IMR-90 (cell line): ENCODE data around the gene PPP6R3. TPM values are rescaled to one million over a fixed set of nuclear protein-coding genes. Genes with fewer than 3 reads are reported as not detected.

Source experiments
- ATAC-seq: fragments of 200-7000 bp; cut with Tn5 transposase; 2 replicates; pipeline ENCODE4 v1.9.1; 2020; ENCODE audit warnings: low read depth, mild to moderate bottlenecking, moderate library complexity
- BruUV-seq: library from RNA; stranded (reverse); fragments of 400-500 nt; replicated peaks from 2 replicates; lab custom pipeline; 2021; lab: Mats Ljungman, UMichigan
- CTCF ChIA-PET: fragments of 300-600 bp; formaldehyde crosslinking; extraction: SDS; loops from one replicate; lab custom pipeline; 2021; ENCODE audit warnings: antibody characterized with exemption; lab: Yijun Ruan, JAX
- POLR2A ChIA-PET: fragments of 300-600 bp; sonication (Branson Sonifier 250); formaldehyde crosslinking; loops from one replicate; lab custom pipeline; 2022; ENCODE audit warnings: antibody characterized with exemption; ENCODE audit not compliant: unreplicated experiment; lab: Charles Lee
- DNase-seq: peaks from one replicate; pipeline ENCODE4 v3.0.0; 2013
- H2AFZ ChIP-seq: replicated peaks from 2 replicates; pipeline ENCODE3; 2013; ENCODE audit warnings: low read length, mild to moderate bottlenecking; ENCODE audit not compliant: poor library complexity
- H2AK5ac ChIP-seq: 2 replicates; pipeline ENCODE4 v1.6.1; 2013; ENCODE audit warnings: low read depth, low read length, inconsistent platforms
- H2AK9ac ChIP-seq: replicated peaks from 2 replicates; pipeline ENCODE3; 2013; ENCODE audit warnings: mild to moderate bottlenecking, low read depth, low read length, moderate library complexity; ENCODE audit not compliant: poor library complexity
- H2BK120ac ChIP-seq: 2 replicates; pipeline ENCODE4 v1.6.1; 2013; ENCODE audit warnings: low read depth, low read length, inconsistent platforms
- H2BK15ac ChIP-seq: 3 replicates; pipeline ENCODE4 v1.6.1; 2013; ENCODE audit warnings: low read depth, low read length, inconsistent platforms
- H2BK20ac ChIP-seq: 2 replicates; pipeline ENCODE4 v1.6.1; 2013; ENCODE audit warnings: low read depth, mild to moderate bottlenecking, inconsistent platforms, low read length, moderate library complexity
- H2BK5ac ChIP-seq: 2 replicates; pipeline ENCODE4 v1.6.1; 2013; ENCODE audit warnings: mild to moderate bottlenecking, low read depth, low read length, inconsistent platforms; ENCODE audit not compliant: poor library complexity, severe bottlenecking
- H3K14ac ChIP-seq: replicated peaks from 2 replicates; pipeline ENCODE4 v1.6.1; 2013; ENCODE audit warnings: low read depth, low read length, inconsistent platforms
- H3K18ac ChIP-seq: 2 replicates; pipeline ENCODE4 v1.6.1; 2013; ENCODE audit warnings: low read depth, low read length, control low read depth
- H3K23ac ChIP-seq: 2 replicates; pipeline ENCODE4 v1.6.1; 2013; ENCODE audit warnings: low read depth, low read length, inconsistent platforms
- H3K27ac ChIP-seq: 2 replicates; pipeline ENCODE4 v1.5.1; 2013; ENCODE audit warnings: mild to moderate bottlenecking, control low read depth, low read length; ENCODE audit not compliant: insufficient read depth
- H3K27me3 ChIP-seq: 2 replicates; pipeline ENCODE4 v1.6.1; 2013; ENCODE audit warnings: low read length; ENCODE audit not compliant: control insufficient read depth, insufficient read depth
- H3K36me3 ChIP-seq: 2 replicates; pipeline ENCODE4 v1.6.1; 2013; ENCODE audit warnings: low read length, mixed read lengths; ENCODE audit not compliant: control insufficient read depth, insufficient read depth
- H3K4ac ChIP-seq: 2 replicates; pipeline ENCODE4 v1.6.1; 2013; ENCODE audit warnings: low read depth, low read length, inconsistent platforms
- H3K4me1 ChIP-seq: 2 replicates; pipeline ENCODE4 v1.6.1; 2013; ENCODE audit warnings: low read length, mixed read lengths; ENCODE audit not compliant: control insufficient read depth, insufficient read depth
- H3K4me2 ChIP-seq: 2 replicates; pipeline ENCODE4 v1.6.1; 2013; ENCODE audit warnings: low read depth, mild to moderate bottlenecking, control low read depth, low read length, moderate library complexity
- H3K4me3 ChIP-seq: 2 replicates; pipeline ENCODE4 v1.5.1; 2013; ENCODE audit warnings: low read depth, mild to moderate bottlenecking, control low read depth, low read length, moderate library complexity; ENCODE audit not compliant: insufficient read depth
- H3K56ac ChIP-seq: 2 replicates; pipeline ENCODE4 v1.6.1; 2013; ENCODE audit warnings: low read length, inconsistent platforms; ENCODE audit not compliant: insufficient read depth; ENCODE audit errors: extremely low read depth
- H3K79me1 ChIP-seq, 2 experiments: 2 replicates each; pipeline ENCODE4 v1.6.1; 2013; ENCODE audit warnings: low read length in 2 of 2, inconsistent platforms in 1 of 2, low read depth in 1 of 2
- H3K9ac ChIP-seq: 2 replicates; pipeline ENCODE4 v1.6.1; 2013; ENCODE audit warnings: low read depth, low read length, control low read depth
- H3K9me1 ChIP-seq: 2 replicates; pipeline ENCODE4 v1.6.1; 2013; ENCODE audit warnings: low read length, inconsistent platforms; ENCODE audit not compliant: insufficient read depth
- H3K9me3 ChIP-seq: 2 replicates; pipeline ENCODE4 v1.6.1; 2013; ENCODE audit warnings: low read length; ENCODE audit not compliant: control insufficient read depth, insufficient read depth
- H4K20me1 ChIP-seq: 2 replicates; pipeline ENCODE4 v1.6.1; 2013; ENCODE audit warnings: low read length, inconsistent platforms; ENCODE audit not compliant: insufficient read depth
- H4K5ac ChIP-seq: 2 replicates; pipeline ENCODE4 v1.6.1; 2013; ENCODE audit warnings: mild to moderate bottlenecking, low read depth, low read length, control low read depth
- H4K8ac ChIP-seq, 2 experiments: 2 replicates each; pipeline ENCODE4 v1.6.1; 2013; ENCODE audit warnings: low read depth in 2 of 2, low read length in 2 of 2, control low read depth in 1 of 2, inconsistent platforms in 1 of 2
- H4K91ac ChIP-seq: 2 replicates; pipeline ENCODE4 v1.6.1; 2013; ENCODE audit warnings: low read depth, low read length, inconsistent platforms; ENCODE audit not compliant: insufficient read depth
- RAD21 ChIP-seq: IDR thresholded peaks from 2 replicates; pipeline ENCODE4 v1.6.1; 2012; ENCODE audit warnings: low read length, improper control_type of control experiment
- whole genome bisulfite sequencing, 2 experiments: methylation state at CpG; one replicate each; pipeline versions ENCODE4 v1.1.5 to v1.1.7; 2013; ENCODE audit warnings: missing lambda C conversion rate in 2 of 2; ENCODE audit not compliant: insufficient read length in 1 of 2; ENCODE audit errors: extremely low coverage in 2 of 2; 5-methylcytosine and 5-hydroxymethylcytosine counted together
- dilution Hi-C: fragments of 300-500 bp; cut with HindIII; formaldehyde crosslinking; loops from one replicate; pipeline ENCODE4 v1.14.3; 2018; ENCODE audit warnings: low sequenced_read_pairs; ENCODE audit not compliant: unreplicated experiment
- in situ Hi-C: fragments of 300-500 bp; cut with MboI; formaldehyde crosslinking; loops from 3 replicates; pipeline ENCODE4 v1.14.3; 2019; ENCODE audit warnings: low sequenced_read_pairs, inconsistent platforms, mixed read lengths
- intact Hi-C: fragments of 100-400 bp; cut with micrococcal nuclease; formaldehyde crosslinking; loops from 2 replicates; pipeline ENCODE4 v1.10.0; 2022
- polyA plus RNA-seq, 3 experiments: library from polyadenylated mRNA; depleted of rRNA; stranded (reverse); fragments of >200 nt; gene quantifications; 2 replicates each; pipeline ENCODE4 v1.2.3, GENCODE V29; 2012; ENCODE audit warnings: low replicate concordance in 1 of 3
- total RNA-seq: library from RNA; depleted of rRNA; stranded (reverse); fragments of >200 nt; gene quantifications from 2 replicates; pipeline ENCODE4 v1.2.3, GENCODE V29; 2012

PPP6R3 gene
- total and polyA plus RNA-seq, 2 of the 4 experiments (the other 2 are of a cell fraction) = 29.0 to 123 TPM

DNA sequence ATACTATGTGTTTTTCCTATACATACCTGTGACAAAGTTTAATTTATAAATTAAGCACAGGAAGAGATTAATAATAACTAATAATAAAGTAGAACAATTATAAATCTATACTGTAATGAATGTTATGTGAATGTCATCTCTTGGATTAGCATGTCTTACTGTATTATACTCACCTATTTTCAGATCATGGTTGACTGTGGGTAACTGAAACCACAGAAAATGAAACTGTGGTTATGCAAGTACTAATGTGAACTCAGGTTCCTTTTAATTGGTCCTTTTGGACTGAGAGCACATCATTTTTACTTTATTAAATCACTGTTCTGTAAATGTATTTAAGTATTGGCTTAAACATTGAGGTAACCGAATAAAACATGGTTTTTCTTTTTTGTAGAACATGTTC lies 108.8 kb downstream of the PPP6R3 start:
- in situ Hi-C loops = no loop called here
- DNase-seq = no peak

More for the DNA sequence above, 108.8 kb downstream of the PPP6R3 start:
- TF ChIP-seq RAD21 = no peak
- peaks cover 38% of the 10 kb centered on the region for H3K36me3 ChIP-seq
- no peak overlapping the region for H3K27ac ChIP-seq
- H3K9me3 ChIP-seq = no peaks in the 10 kb centered on the region
- no peaks in the 10 kb centered on the region for H3K27me3 ChIP-seq
- WGBS, 2 experiments = no CpG with 5 or more reads among the region's 1 CpG
- no peak overlapping the region for H4K5ac ChIP-seq
- H3K9me1 ChIP-seq = peaks cover 12% of the 10 kb centered on the region; the same call in 1 of the 2 replicates
- H2BK120ac ChIP-seq = no peak overlapping the region
- intact Hi-C loops (no loop called here), dilution Hi-C loops (no loop called here)
- H3K56ac ChIP-seq = no peak overlapping the region
- H3K18ac ChIP-seq = no peak overlapping the region
- no peak overlapping the region for H4K91ac ChIP-seq
- no peak overlapping the region for H2BK20ac ChIP-seq
- no peak overlapping the region for H4K8ac ChIP-seq
- no peak overlapping the region for H2BK15ac ChIP-seq
- H3K4ac ChIP-seq = no peak overlapping the region
- no peak for ATAC-seq
- peaks cover 9% of the 10 kb centered on the region; the same call in 1 of the 2 replicates for H4K20me1 ChIP-seq
- H3K4me3 ChIP-seq = no peak overlapping the region
- no peak overlapping the region for H2AFZ ChIP-seq
- POLR2A ChIA-PET = no interaction called here
- H3K23ac ChIP-seq = no peak overlapping the region
- BruUV-seq = no TSS peak
- CTCF ChIA-PET = no interaction called here
- no peak overlapping the region for H2AK9ac ChIP-seq
- H2AK5ac ChIP-seq = no peak overlapping the region
- peaks cover 3% of the 10 kb centered on the region for H3K4me1 ChIP-seq
- H3K4me2 ChIP-seq = no peak overlapping the region
- no peak overlapping the region for H2BK5ac ChIP-seq
- peaks cover 35 to 46% of the 10 kb centered on the region in 2 experiments for H3K79me1 ChIP-seq
- no peak overlapping the region for H3K9ac ChIP-seq
- H3K14ac ChIP-seq = no peak overlapping the region
